GM23248 (cell line): ENCODE data around the gene RUFY2. TPM values are rescaled to one million over a fixed set of nuclear protein-coding genes. Genes with fewer than 3 reads are reported as not detected.
A peak's percentile ranks its signal among the peaks of the same experiment; 100 is the strongest.

Experiments used
- DNase-seq: peaks from one replicate; pipeline ENCODE4 v3.0.0-alpha.2; 2015
- H2AFZ ChIP-seq: fragments of 200-600 bp; sonication (generic); 2 replicates; pipeline ENCODE4 v1.6.1; 2016; ENCODE audit warnings: antibody characterized with exemption
- H3F3A ChIP-seq: fragments of 200-600 bp; sonication (generic); 2 replicates; pipeline ENCODE4 v1.6.1; 2016; ENCODE audit warnings: mild to moderate bottlenecking, antibody characterized with exemption, mixed run types; ENCODE audit not compliant: insufficient read depth
- H3K27ac ChIP-seq: fragments of 200-600 bp; sonication (generic); 2 replicates; pipeline ENCODE4 v1.5.1; 2016; ENCODE audit warnings: mild to moderate bottlenecking
- H3K27me3 ChIP-seq: fragments of 200-600 bp; sonication (generic); replicated peaks from 2 replicates; pipeline ENCODE4 v1.6.1; 2016; ENCODE audit warnings: mild to moderate bottlenecking; ENCODE audit not compliant: insufficient read depth
- H3K36me3 ChIP-seq: fragments of 200-600 bp; sonication (generic); 2 replicates; pipeline ENCODE4 v1.6.1; 2016; ENCODE audit warnings: low read depth, mild to moderate bottlenecking
- H3K4me1 ChIP-seq: fragments of 200-600 bp; sonication (generic); 2 replicates; pipeline ENCODE4 v1.6.1; 2016; ENCODE audit warnings: mild to moderate bottlenecking; ENCODE audit not compliant: insufficient read depth
- H3K4me2 ChIP-seq: fragments of 200-600 bp; sonication (generic); one replicate; pipeline ENCODE4 v1.6.1; 2016; ENCODE audit warnings: mild to moderate bottlenecking; ENCODE audit not compliant: unreplicated experiment
- H3K4me3 ChIP-seq: fragments of 200-600 bp; sonication (generic); 2 replicates; pipeline ENCODE4 v1.5.1; 2016; ENCODE audit warnings: mild to moderate bottlenecking
- H3K79me2 ChIP-seq: fragments of 200-600 bp; sonication (generic); 2 replicates; pipeline ENCODE4 v1.6.1; 2016; ENCODE audit warnings: mild to moderate bottlenecking; ENCODE audit not compliant: insufficient read depth
- H3K9ac ChIP-seq: fragments of 200-600 bp; sonication (generic); 2 replicates; pipeline ENCODE4 v1.6.1; 2016; ENCODE audit warnings: mild to moderate bottlenecking
- H3K9me2 ChIP-seq: fragments of 200-600 bp; sonication (generic); 2 replicates; pipeline ENCODE4 v1.6.1; 2016; ENCODE audit warnings: mixed run types, mild to moderate bottlenecking, moderate library complexity; ENCODE audit not compliant: insufficient read depth
- H3K9me3 ChIP-seq: fragments of 200-600 bp; sonication (generic); one replicate; pipeline ENCODE4 v1.6.1; 2017; ENCODE audit warnings: low read depth
- H4K20me1 ChIP-seq: fragments of 200-600 bp; sonication (generic); 2 replicates; pipeline ENCODE4 v1.6.0; 2016; ENCODE audit not compliant: insufficient read depth
- EZH2 ChIP-seq: fragments of 200-600 bp; sonication (generic); IDR thresholded peaks from 2 replicates; pipeline ENCODE4 v1.6.1; 2018; ENCODE audit warnings: antibody characterized with exemption, mild to moderate bottlenecking; ENCODE audit not compliant: insufficient read depth, poor library complexity, severe bottlenecking
- EZH2phosphoT487 ChIP-seq: fragments of 200-600 bp; sonication (generic); IDR thresholded peaks from 2 replicates; pipeline ENCODE4 v1.6.1; 2018; ENCODE audit warnings: antibody characterized with exemption, moderate library complexity, mild to moderate bottlenecking, low read depth; ENCODE audit not compliant: insufficient read depth
- WGBS, 2 experiments: methylation state at CpG; one replicate each; pipeline ENCODE4 v1.1.6; 2015 to 2017; ENCODE audit warnings: low lambda C conversion rate in 2 of 2, low coverage in 1 of 2; ENCODE audit errors: missing lambda C conversion rate in 2 of 2; 5-methylcytosine and 5-hydroxymethylcytosine counted together
- in situ Hi-C: fragments of 300-500 bp; cut with MboI; formaldehyde crosslinking; loops from 2 replicates; pipeline ENCODE4 v1.15.0; 2020
- polyA plus RNA-seq: library from polyadenylated mRNA; unstranded; fragments of >200 nt; fragmentation: Nextera tagmentation; extraction: Ambion mirVana; gene quantifications from 2 replicates; pipeline ENCODE4 v1.2.1, GENCODE V29; 2016
- total RNA-seq: library from RNA; depleted of rRNA; stranded (reverse); fragments of >200 nt; shearing (Covaris generic); gene quantifications from 2 replicates; pipeline ENCODE4 v1.2.3, GENCODE V29; 2014; rRNA removed

The RUFY2 gene
- total and polyA plus RNA-seq, 2 experiments from 2014 or later: 11.2 to 20.6 TPM

GRCh38 chr10:68301301-68301700 lies 105.8 kb downstream of the RUFY2 start:
- H3K9me2 ChIP-seq: no peaks in the 10 kb centered on the region
- H3K9ac ChIP-seq: no peak overlapping the region
- no peaks in the 10 kb centered on the region for H3K9me3 ChIP-seq
- H3K27me3 ChIP-seq: no peaks in the 10 kb centered on the region
- H4K20me1 ChIP-seq: no peaks in the 10 kb centered on the region
- TF ChIP-seq EZH2phosphoT487 (no peak), EZH2 (no peak)
- peaks cover 8% of the 10 kb centered on the region for H3K4me1 ChIP-seq
- 87 to 92% methylated on average over 3 of the region's 3 CpGs for WGBS, 2 experiments
- DNase-seq: no peak
- H3K79me2 ChIP-seq: no peaks in the 10 kb centered on the region
- H2AFZ ChIP-seq: no peak overlapping the region
- no peaks in the 10 kb centered on the region for H3K36me3 ChIP-seq
- no peak overlapping the region for H3K27ac ChIP-seq
- in situ Hi-C loops: loop anchor here (10.0 kb wide), 2 partner anchors 86 to 216 kb away; no protein-coding TSS in a partner anchor
- no peak overlapping the region for H3K4me3 ChIP-seq
- 0 out of 2 replicates have a peak, but pooled peaks cover 9% of the 10 kb centered on the region for H3F3A ChIP-seq
- H3K4me2 ChIP-seq: no peak overlapping the region

DNA sequence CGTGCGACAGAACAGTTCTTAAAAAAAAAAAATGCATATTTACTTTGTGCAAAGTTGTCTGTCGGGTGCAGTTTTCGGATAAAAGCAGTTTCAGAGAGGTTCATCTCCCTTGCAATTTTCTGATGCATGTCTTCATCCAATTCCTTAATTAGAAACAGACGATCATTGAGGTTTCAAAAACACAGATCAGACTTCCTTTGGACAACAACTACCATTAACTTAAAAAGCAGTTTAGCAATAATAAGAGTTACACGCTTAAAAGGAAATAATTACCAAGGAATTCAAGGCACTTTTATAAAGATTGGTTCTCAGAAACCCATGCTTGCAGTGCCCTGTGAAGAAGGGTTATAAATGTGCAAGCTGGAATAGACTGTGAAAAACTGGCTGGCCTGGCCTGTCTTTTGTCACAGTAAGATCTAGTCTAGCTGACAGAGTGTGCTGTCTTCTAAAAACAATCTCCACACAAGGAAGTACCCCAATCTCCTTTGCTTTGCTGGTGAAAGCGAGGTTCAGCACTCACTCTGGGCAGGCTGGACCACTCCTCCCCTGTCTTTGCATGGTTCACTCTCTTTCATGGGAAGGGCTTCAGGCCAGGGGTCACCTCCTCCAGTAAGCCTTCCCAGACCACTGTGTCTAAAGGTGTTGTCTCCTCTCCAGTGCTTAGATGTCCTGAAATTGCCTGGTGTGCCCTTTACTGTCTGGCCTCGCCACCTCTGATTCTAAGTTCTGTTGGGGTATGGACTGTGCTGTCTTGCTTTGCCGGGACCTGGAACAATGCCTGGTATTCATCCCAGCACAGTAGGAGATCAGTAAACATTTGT lies 110.0 kb downstream of the RUFY2 start:
- H3K27ac ChIP-seq: no peak overlapping the region
- no peak overlapping the region for H3K4me3 ChIP-seq
- no peaks in the 10 kb centered on the region for H3K36me3 ChIP-seq
- H3K79me2 ChIP-seq: no peaks in the 10 kb centered on the region
- in situ Hi-C loops: no loop called here
- H3K4me1 ChIP-seq: peaks cover 8% of the 10 kb centered on the region
- no peaks in the 10 kb centered on the region for H4K20me1 ChIP-seq
- TF ChIP-seq EZH2 (no peak), EZH2phosphoT487 (no peak)
- no peaks in the 10 kb centered on the region for H3K9me2 ChIP-seq
- H3K9ac ChIP-seq: no peak overlapping the region
- 27 to 30% methylated on average over 9 of the region's 9 CpGs for WGBS, 2 experiments
- H3F3A ChIP-seq: 0 out of 2 replicates have a peak, but pooled peaks cover 9% of the 10 kb centered on the region
- no peaks in the 10 kb centered on the region for H3K27me3 ChIP-seq
- peak; percentile 45 for DNase-seq
- peak overlapping the region; percentile 65 for H2AFZ ChIP-seq
- no peaks in the 10 kb centered on the region for H3K9me3 ChIP-seq
- peak overlapping the region; percentile 7 for H3K4me2 ChIP-seq

Other genes starting within 250 kb of the RUFY2 start
- gene ATOH7, start 175.2 kb downstream of the RUFY2 start, total RNA-seq: not detected in 2 replicates
- gene ATOH7, start 175.2 kb downstream of the RUFY2 start, polyA plus RNA-seq: not detected in 2 replicates
- gene HNRNPH3, start 75.2 kb downstream of the RUFY2 start, total RNA-seq: 6.7 and 17.6 TPM in 2 replicates
- 122 and 124 TPM in 2 replicates for gene HNRNPH3, start 75.2 kb downstream of the RUFY2 start, polyA plus RNA-seq
- 10.3 and 11.8 TPM in 2 replicates for gene PBLD, start 74.3 kb downstream of the RUFY2 start, total RNA-seq
- 7.6 and 8.3 TPM in 2 replicates for gene PBLD, start 74.3 kb downstream of the RUFY2 start, polyA plus RNA-seq
- gene DNA2, start 64.7 kb upstream of the RUFY2 start, total RNA-seq: 4.8 and 5.2 TPM in 2 replicates
- gene DNA2, start 64.7 kb upstream of the RUFY2 start, polyA plus RNA-seq: 1.6 and 1.8 TPM in 2 replicates
- gene SLC25A16, start 120.2 kb upstream of the RUFY2 start, total RNA-seq: 20.8 and 24.9 TPM in 2 replicates
- gene SLC25A16, start 120.2 kb upstream of the RUFY2 start, polyA plus RNA-seq: 9.4 and 11.1 TPM in 2 replicates
- 1.3 and 2.1 TPM in 2 replicates for gene TET1, start 153.1 kb upstream of the RUFY2 start, total RNA-seq
- 0.68 and 0.84 TPM in 2 replicates for gene TET1, start 153.1 kb upstream of the RUFY2 start, polyA plus RNA-seq